ENCODE data around the gene PLCB1.

The PLCB1 gene

GRCh38 chr20:8306937-8307336 lies 174.9 kb downstream of the PLCB1 start:
- no peak for DNase-seq

GRCh38 chr20:8309634-8310033 lies 177.6 kb downstream of the PLCB1 start:
- no peak for DNase-seq

GRCh38 chr20:8310618-8311017 lies 178.6 kb downstream of the PLCB1 start:
- no peak for DNase-seq

GRCh38 chr20:8313073-8313472 lies 181.0 kb downstream of the PLCB1 start:
- DNase-seq = no peak

- no peak for DNase-seq
These were observed 183.8 kb downstream of the PLCB1 start for GRCh38 chr20:8315639-8316573.

GRCh38 chr20:8317448-8317847 lies 185.4 kb downstream of the PLCB1 start:
- no peak for DNase-seq

- no peak for DNase-seq
These were observed 187.0 kb downstream of the PLCB1 start for GRCh38 chr20:8318965-8319625.

- no peak for DNase-seq
These were observed 188.2 kb downstream of the PLCB1 start for GRCh38 chr20:8320306-8320705.

GRCh38 chr20:8321001-8321400 lies 188.9 kb downstream of the PLCB1 start:
- no peak for DNase-seq

GRCh38 chr20:8322662-8323217 lies 190.7 kb downstream of the PLCB1 start:
- no peak for DNase-seq

GRCh38 chr20:8326191-8326590 lies 194.1 kb downstream of the PLCB1 start:
- DNase-seq = no peak

GRCh38 chr20:8326899-8327298 lies 194.8 kb downstream of the PLCB1 start:
- DNase-seq = no peak

- DNase-seq = no peak
These were observed 196.1 kb downstream of the PLCB1 start for GRCh38 chr20:8328189-8328588.

- DNase-seq = no peak
These were observed 198.3 kb downstream of the PLCB1 start for GRCh38 chr20:8330319-8330784.

- DNase-seq = no peak
These were observed 199.0 kb downstream of the PLCB1 start for GRCh38 chr20:8330785-8331695.

GRCh38 chr20:8331740-8332412 lies 199.8 kb downstream of the PLCB1 start:
- DNase-seq = no peak

GRCh38 chr20:8334641-8335040 lies 202.6 kb downstream of the PLCB1 start:
- DNase-seq = no peak

GRCh38 chr20:8335059-8335458 lies 203.0 kb downstream of the PLCB1 start:
- DNase-seq = no peak

GRCh38 chr20:8335495-8336195 lies 203.6 kb downstream of the PLCB1 start:
- no peak for DNase-seq

- no peak for DNase-seq
These were observed 207.3 kb downstream of the PLCB1 start for GRCh38 chr20:8339349-8339748.

- DNase-seq = no peak
These were observed 210.3 kb downstream of the PLCB1 start for GRCh38 chr20:8342391-8342790.

Data from CD4-positive, alpha-beta T cell treated with Interleukin-17A for 4 hours (primary cell).